GM08714 (cell line): ENCODE measurements around the gene SYNPR.

Experiments used
- H3K4me3 ChIP-seq: fragments of 200-500 bp; sonication (Bioruptor generic); 2 replicates; pipeline ENCODE4 v1.5.1; 2014; ENCODE audit warnings: mild to moderate bottlenecking, low read length, inconsistent platforms
- ZNF274 ChIP-seq: IDR thresholded peaks from 2 replicates; pipeline ENCODE4 v1.6.1; 2012; ENCODE audit warnings: mild to moderate bottlenecking, low read depth, low read length

SYNPR gene

GRCh38 chr3:63333815-63334214 is 55.7 kb downstream of the SYNPR start:
- TF ChIP-seq ZNF274 = no peak
- no peak overlapping the region for H3K4me3 ChIP-seq

DNA sequence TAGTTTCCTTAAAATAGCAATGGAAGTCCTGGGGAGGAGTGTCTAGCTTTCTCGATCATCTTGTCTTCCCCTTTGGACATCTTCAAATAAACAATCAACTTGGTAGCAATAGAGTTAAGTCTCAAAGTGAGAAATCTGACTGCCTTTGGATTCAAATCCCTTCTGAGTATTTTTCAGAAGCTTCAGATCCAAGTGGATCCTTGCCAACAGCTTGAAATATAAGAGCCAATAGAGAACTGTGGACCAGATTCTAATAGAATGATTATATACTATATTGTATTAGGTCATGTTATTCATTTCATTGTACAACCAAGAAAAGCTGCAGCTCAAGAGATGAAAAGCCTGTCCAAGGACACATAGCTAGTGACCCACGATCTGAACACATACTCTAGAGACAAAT is 60.2 kb downstream of the SYNPR start:
- H3K4me3 ChIP-seq = no peak overlapping the region
- TF ChIP-seq ZNF274 = no peak

DNA sequence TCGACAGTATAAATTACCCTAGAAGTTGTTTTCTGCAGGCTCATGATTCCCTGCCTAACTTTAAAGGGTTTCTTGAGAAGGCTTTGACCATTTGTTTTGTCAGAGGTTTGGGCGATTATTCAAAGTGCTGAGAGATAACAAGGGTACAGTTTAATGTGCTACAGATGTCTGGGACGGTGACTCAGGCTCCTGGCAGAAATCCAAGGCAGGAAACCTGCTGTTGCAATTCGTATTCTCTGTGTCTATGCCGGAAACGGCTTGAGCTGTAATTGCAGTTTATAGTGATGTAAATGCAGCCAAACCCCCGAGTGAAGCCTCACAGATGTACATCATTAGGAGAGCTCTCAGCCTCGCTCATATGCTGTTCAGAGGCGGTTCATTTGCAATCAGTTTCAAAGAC is 65.6 kb downstream of the SYNPR start:
- TF ChIP-seq ZNF274 = no peak
- no peak overlapping the region for H3K4me3 ChIP-seq

DNA sequence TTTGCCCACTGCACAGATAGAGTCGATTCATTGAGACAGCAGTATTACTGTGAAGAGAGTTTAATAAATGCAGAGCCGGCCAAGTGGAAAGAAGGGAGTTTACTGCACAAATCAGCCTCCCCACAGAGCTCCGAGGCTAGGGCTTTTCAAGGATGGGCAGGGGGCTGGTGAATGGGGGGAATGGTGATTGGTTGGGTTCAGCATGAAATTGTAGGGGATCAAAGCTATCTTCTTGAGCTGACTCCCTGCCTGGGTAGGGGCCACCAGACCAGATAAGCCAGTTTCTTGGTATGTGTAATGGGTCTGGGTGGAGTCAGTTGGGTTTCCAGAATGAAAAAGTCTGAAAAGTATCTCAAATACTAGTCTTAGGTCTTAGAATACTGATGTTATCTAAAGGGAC is 66.6 kb downstream of the SYNPR start:
- no peak for TF ChIP-seq ZNF274
- no peak overlapping the region for H3K4me3 ChIP-seq

- TF ChIP-seq ZNF274 = no peak
- no peak overlapping the region for H3K4me3 ChIP-seq
Observed at GRCh38 chr3:63349583-63350573, 71.8 kb downstream of the SYNPR start.

GRCh38 chr3:63351159-63352007 is 73.3 kb downstream of the SYNPR start:
- H3K4me3 ChIP-seq = no peak overlapping the region
- TF ChIP-seq ZNF274 = no peak

- TF ChIP-seq ZNF274 = no peak
- H3K4me3 ChIP-seq = no peak overlapping the region
Observed at GRCh38 chr3:63352008-63352279, 73.8 kb downstream of the SYNPR start.

DNA sequence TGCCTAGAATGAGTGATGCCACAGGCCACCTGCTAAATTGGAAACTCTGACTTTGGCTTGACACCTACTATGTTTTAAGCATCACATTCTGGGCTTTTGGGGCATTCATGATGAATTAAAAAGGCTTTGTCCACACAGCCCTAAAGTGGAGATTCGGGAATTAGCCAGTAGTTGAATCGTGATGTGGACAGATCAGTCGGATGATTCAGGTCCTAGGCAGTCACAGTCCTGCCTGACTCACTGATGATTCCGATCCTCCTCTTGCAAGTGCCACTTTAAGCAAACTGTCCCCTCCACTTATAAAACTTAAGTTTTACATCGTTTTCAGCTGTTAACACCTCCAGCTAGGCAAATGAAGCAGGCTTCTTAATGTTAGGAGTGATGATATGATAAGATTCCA is 75.3 kb downstream of the SYNPR start:
- no peak overlapping the region for H3K4me3 ChIP-seq
- no peak for TF ChIP-seq ZNF274

GRCh38 chr3:63354160-63354559 is 76.1 kb downstream of the SYNPR start:
- no peak overlapping the region for H3K4me3 ChIP-seq
- TF ChIP-seq ZNF274 = no peak

DNA sequence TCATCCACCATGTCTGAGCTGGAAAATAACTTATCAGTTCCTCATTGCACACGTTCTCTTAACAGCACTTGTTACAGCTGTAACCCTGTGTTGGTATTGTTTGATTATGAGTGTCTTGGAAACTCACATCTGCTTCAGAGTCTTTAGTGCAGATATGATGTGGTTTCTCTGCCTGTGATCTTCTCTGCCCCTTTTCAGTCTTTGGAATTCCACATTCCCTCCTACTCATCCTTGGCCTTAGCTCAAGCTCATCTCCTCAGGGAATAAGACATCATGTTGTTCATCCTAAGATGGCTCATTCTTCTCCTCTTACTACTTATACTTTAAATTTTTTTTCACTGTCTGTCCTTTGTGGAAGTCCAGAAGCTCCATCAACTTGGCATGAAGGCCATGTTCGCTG is 77.7 kb downstream of the SYNPR start:
- H3K4me3 ChIP-seq = no peak overlapping the region
- TF ChIP-seq ZNF274 = no peak

GRCh38 chr3:63364495-63364894 is 86.4 kb downstream of the SYNPR start:
- no peak overlapping the region for H3K4me3 ChIP-seq

DNA sequence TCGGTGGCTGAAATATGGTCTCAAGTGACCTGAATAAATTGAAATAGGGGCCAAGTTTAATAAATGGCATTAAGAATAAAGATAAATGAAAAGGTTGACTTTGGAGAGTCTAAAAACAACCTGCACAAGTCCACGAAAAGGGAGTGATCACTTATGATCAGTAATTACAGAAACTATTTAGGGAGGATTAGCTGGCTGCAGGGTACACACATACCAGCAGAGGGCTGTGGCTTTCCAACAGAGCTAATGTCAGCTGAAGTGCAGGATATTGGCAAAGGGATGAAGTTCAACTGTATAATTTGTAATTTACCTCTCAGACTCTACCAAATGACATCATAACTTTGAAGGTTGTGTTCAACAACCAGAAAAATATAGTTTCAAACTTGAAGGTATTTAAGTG is 86.8 kb downstream of the SYNPR start:
- H3K4me3 ChIP-seq = no peak overlapping the region
- no peak for TF ChIP-seq ZNF274

More at GRCh38 chr3:63364495-63364894, 86.4 kb downstream of the SYNPR start:
- no peak for TF ChIP-seq ZNF274

DNA sequence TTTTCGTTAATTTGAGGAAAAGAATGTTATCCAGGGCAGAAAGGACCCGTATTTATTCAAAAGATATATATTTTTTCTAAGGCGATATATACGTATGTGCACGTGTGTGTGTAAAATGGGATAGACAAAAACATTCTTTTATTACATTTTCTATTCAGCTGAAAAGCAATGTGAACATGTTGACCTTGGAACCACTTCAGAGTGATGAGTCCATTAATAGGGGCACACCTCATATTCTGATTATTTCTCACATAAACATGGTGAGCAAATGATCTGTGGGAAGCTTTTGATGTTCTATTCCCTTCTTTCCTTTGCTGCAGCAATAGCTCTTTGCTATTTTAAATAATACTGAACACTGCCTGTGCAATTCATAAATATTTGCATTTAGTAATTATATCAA is 87.6 kb downstream of the SYNPR start:
- TF ChIP-seq ZNF274 = no peak
- no peak overlapping the region for H3K4me3 ChIP-seq

DNA sequence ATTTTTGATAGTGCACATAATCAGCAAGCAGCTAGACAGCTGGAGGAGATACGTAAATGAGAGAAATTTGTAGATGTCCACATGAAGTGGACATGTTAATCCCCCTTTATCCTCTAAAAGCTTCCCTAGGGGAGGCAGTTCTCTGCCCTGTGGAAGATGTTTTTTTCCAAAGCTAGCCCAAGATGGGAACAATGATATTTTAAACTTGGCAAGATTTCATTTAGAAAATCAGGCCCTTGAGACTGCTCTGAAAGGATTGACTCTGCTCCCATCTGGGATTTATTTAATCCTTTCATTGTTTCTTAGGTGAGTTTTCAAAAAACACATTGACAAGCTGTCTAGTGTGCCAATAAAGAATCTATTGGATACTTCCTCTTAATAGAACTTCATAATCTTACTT is 92.0 kb downstream of the SYNPR start:
- TF ChIP-seq ZNF274 = no peak
- no peak overlapping the region for H3K4me3 ChIP-seq

- no peak for TF ChIP-seq ZNF274
- no peak overlapping the region for H3K4me3 ChIP-seq
Observed at GRCh38 chr3:63383040-63383439, 104.9 kb downstream of the SYNPR start.
